ENCODE results near the gene ADCY1.

Gene ADCY1

GRCh38 chr7:45573661-45574415 is at the start of gene ADCY1:
Gene ADCY1 (plus strand): TSS chr7:45574368. CDS start chr7:45574544, 176 bp downstream.
- no peak for DNase-seq

GRCh38 chr7:45524445-45524844 is 49.7 kb upstream of the ADCY1 start:
- no peak for DNase-seq

GRCh38 chr7:45525057-45525456 is 49.1 kb upstream of the ADCY1 start:
- DNase-seq: no peak

- no peak for DNase-seq
Observed at GRCh38 chr7:45543473-45543872, 30.7 kb upstream of the ADCY1 start.

GRCh38 chr7:45545105-45545710 is 29.0 kb upstream of the ADCY1 start:
- peak; percentile 3 for DNase-seq

GRCh38 chr7:45548917-45549316 is 25.3 kb upstream of the ADCY1 start:
- peak; percentile 32 for DNase-seq

- no peak for DNase-seq
Observed at GRCh38 chr7:45563401-45563800, 10.8 kb upstream of the ADCY1 start.

GRCh38 chr7:45563941-45564461 is 10.2 kb upstream of the ADCY1 start:
- DNase-seq: no peak

GRCh38 chr7:45564485-45564884 is 9.7 kb upstream of the ADCY1 start:
- no peak for DNase-seq

- DNase-seq: no peak
Observed at GRCh38 chr7:45564886-45565455, 9.2 kb upstream of the ADCY1 start.

- no peak for DNase-seq
Observed at GRCh38 chr7:45566386-45566785, 7.8 kb upstream of the ADCY1 start.

GRCh38 chr7:45566961-45567360 is 7.2 kb upstream of the ADCY1 start:
- no peak for DNase-seq

- DNase-seq: no peak
Observed at GRCh38 chr7:45567713-45568112, 6.5 kb upstream of the ADCY1 start.

GRCh38 chr7:45568536-45569289 is 5.5 kb upstream of the ADCY1 start:
- peak; percentile 17 for DNase-seq

GRCh38 chr7:45569290-45569685 is 4.9 kb upstream of the ADCY1 start:
- no peak for DNase-seq

- no peak for DNase-seq
Observed at GRCh38 chr7:45570797-45571196, 3.4 kb upstream of the ADCY1 start.

- no peak for DNase-seq
Observed at GRCh38 chr7:45573204-45573603, 964 bp upstream of the ADCY1 start.

GRCh38 chr7:45574416-45574668 is 174 bp downstream of the ADCY1 start:
- DNase-seq: no peak

- DNase-seq: peak; percentile 21
Observed at GRCh38 chr7:45574669-45575500, 717 bp downstream of the ADCY1 start.

- DNase-seq: no peak
Observed at GRCh38 chr7:45575501-45576248, 1.5 kb downstream of the ADCY1 start.

- peak; percentile 24 for DNase-seq
Observed at GRCh38 chr7:45576249-45576929, 2.2 kb downstream of the ADCY1 start.

Measured in OCI-M1 (cell line).